Stimulated activated CD8-positive, alpha-beta memory T cell treated with anti-CD3 and anti-CD28 coated beads, Interleukin-15, amount 100 ng/mL, for 24 hours (primary cell): Measurements from ENCODE around the gene FGGY.
"Not testable (repeated sequence)": the region's sequence is repeated elsewhere in the genome, so short reads cannot be mapped to it uniquely, and the experiment has no call there.

Experiments
- DNase-seq: peaks from one replicate; pipeline ENCODE4 v3.0.0-alpha.2; 2020; ENCODE audit warnings: low read depth

Gene FGGY

DNA sequence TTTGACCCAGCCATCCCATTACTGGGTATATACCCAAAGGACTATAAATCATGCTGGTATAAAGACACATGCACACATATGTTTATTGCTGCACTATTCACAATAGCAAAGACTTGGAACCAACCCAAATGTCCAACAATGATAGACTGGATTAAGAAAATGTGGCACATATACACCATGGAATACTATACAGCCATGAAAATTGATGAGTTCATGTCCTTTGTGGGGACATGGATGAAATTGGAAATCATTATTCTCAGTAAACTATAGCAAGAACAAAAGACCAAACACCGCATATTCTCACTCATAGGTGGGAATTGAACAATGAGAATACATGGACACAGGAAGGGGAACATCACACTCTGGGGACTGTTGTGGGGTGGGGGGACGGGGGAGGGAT is 295.5 kb downstream of the FGGY start:
- not testable (repeated sequence) for DNase-seq

DNA sequence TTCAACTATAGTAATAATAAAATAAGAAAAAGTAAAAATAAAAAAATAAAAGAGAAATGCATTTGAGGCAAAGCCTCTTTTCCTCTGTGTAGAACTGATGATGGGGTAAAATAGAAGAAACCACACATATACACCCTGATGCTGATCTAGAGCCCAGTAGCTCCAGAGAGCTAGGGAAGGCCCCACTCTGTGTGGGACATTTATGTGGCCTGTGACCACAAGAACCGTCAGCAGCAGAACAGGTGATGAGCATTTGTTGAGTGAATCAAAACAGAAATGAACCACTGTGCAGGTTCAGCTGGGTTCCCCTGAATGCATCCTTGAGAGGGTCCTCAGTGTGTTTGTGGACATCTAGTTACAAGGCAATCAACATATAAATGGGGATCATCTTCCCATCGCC is 296.0 kb downstream of the FGGY start:
- DNase-seq = no peak

DNA sequence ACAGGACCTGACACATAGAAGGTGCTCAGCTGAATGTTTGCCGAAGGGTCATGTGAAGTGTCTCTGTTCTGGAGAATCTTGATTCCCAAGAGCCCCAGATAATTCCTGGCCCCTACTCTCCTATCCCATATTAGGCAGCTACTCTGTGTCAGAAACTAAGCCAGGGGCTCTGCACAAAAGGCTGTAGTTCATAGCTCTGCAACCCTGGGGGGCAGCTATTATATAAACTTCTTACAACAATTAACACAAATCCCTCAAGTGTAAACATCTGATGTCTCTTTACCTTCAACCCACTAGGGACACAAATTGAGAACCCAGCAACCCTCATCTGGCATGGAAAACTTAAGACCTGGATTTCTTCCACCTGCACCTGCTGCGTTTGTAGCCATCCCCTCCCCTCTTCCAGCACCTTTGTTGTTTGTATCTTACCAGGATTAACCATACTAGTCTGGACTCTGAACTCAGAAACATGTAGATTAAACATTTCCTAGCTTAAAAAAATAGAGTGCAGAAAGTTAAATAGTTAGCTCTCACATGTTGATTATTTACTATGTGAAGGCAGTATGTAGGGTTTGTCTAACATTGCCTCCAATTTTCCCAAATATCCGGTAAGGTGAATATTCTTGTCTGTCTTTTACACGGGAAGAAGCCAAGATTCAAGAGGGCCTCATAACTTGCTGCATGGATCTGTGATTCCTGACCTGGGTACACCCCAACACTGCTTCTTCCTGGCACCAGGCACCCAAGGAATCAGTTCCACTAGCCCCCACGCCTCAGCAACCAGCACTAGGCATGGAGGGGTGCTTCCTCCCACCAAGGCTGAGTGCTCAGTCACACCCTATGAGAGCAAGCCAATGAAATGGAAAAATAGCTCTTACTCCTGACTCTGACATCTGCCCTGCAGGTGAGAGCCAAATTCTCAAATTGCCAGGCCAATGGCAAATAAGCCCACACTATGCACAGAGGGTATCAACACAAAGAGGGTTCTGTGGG is 297.2 kb downstream of the FGGY start:
- no peak for DNase-seq

DNA sequence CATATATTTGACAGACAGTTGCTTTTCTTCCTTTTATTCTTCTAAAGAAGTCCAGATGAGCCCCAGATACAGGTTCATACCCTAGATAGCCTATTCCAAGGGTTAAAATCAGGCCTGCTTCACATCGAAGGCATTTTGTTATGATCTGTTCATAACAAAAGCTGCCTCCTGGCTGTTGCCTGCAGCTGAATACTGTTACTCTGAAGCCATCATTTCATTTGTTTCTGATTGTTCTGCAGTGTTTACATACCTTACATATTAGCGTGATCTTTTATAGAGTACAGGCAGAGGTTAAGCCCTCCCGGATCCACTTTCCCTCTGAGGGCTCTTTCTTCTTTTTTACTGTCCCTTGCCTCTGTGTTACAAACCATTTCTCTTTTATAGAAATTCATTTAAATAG is 298.9 kb downstream of the FGGY start:
- no peak for DNase-seq

DNA sequence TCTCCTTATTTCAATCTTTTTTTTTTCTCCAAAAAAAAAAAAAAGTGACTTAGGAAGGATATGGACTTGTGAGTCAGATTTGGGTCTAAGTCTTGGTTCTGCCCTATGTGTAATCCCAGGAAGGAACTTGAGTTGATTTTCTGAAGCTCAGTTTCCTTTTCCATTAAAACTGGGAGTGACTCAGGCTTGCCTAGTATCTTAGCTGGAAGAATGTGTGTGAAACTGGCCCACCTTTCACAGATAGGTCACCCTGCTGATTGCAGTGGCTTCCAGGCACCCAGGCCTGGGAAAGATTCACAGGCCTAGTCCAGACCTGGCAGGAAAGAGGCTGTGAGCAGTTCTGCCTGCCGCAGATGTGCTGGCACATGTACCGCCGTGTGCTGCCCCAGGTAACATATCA is 299.5 kb downstream of the FGGY start:
- no peak for DNase-seq

DNA sequence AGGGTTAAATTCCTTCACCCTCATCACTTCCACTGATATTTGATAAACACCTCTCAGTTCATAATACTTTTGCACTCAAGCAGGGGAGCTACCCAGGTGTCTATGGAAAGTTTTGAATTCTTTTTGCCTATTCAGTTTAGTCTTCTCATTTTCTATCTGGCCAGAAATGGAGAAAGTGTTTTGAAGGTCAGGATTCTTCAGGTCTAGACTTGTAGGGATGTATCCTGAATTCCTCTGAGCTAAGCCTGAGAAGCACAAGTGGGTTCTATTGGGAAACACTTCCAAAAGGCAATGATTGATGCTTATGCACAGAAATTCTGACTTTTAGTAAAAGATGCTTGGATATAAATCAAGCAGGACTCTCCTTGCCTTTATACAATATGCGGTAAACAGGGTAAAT is 300.1 kb downstream of the FGGY start:
- no peak for DNase-seq

DNA sequence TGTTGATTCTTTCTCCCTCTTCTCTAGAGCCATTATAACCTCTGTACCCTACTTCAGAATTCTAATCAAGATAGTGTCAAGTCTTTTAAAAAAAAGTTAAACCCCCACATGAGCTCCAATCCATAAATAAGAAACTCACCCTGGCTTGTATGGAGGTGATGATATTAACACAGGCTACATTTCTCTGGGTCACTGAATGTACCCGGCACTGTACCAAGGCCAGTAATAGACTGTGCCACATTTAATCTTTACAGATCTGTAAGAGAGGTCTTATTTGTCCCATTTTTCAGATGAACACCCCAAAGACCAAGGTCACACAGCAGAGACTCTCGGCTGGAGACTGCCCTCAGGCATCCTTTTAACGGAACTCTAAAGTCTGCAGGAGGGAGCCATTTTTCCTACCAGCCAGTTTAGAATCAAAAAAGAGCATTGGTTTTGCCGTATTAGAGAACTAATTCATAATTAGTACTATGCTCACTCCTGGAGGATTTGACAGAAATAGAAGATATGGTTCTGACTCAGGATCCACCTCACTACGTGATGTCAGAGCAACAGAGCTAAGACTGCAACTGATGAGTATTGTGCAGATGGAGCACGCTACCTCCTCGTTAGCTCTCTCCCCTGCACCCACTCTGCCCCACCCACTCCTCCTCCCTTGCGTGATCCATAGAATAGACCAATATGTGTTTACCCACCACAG is 300.7 kb downstream of the FGGY start:
- DNase-seq = no peak

DNA sequence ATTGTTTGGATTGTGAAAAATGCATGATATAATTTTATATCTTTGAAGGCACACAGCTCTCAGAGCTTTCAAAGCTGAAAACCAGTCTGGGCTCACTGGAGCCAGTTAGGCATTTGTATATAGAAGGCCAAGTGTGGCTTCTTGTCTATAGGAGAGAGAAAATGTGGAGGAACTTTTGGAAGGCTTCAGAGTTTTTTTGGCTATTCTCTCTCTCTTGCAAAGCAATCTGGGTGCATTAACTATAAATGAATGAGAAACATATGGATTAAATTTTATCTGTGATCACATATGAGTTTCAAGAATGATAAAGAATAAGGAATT is 301.2 kb downstream of the FGGY start:
- DNase-seq = no peak

DNA sequence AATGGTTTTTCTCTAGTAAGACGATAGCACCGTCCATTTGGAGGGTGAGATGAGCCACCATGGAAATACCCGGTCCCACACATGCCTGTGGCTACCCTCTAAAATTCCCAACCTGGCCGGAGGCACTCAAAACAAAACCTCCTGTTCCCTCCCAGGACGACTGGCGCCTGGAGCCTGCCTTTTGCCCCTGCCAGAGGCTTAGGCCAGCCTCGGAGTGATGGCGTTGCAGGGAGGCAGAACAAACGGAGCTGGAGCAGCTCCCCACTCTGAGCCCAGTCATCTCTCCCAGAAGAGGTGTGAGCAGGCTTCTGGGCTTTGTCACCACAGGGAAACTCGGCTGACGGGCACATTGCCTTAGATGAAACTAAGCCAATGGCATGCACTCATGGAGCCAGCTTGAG is 304.1 kb downstream of the FGGY start:
- no peak for DNase-seq

DNA sequence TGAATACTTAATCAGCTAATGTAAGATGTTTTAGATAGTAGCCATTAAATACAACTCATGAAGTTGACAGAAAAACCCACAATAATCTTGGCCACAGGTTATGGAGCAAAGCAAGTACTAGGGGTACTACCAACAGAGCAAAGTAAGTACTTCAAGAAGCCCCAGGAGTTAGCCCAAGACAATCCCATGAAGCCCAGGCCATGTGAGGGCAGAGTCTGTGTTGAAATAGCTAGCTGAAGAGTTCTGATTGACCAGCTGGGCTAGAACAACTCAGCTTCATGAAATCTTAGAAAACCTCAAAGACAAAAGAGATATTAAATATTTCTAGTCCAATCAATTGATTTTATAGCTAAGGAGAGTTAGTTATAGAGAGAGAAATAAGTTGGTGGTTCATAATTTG is 304.9 kb downstream of the FGGY start:
- DNase-seq = no peak

DNA sequence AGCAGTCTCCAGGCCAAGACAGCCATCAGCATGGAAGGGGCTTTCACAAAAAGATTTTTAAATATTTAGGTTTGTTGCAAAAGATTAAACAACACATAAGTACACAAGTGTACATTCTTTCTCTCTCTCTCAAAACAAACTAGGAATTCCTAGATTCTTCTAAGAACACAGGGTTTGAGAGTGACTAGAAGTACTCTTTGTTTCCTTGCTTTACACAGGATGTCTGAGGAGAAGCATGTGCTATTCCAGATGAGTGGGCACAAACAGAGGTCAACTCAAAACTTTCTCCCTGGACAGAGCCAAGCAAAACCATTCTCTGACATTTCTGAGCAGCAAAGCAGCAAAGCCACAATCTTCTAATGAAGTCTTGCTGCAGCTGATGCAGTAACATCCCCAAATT is 307.3 kb downstream of the FGGY start:
- no peak for DNase-seq

DNA sequence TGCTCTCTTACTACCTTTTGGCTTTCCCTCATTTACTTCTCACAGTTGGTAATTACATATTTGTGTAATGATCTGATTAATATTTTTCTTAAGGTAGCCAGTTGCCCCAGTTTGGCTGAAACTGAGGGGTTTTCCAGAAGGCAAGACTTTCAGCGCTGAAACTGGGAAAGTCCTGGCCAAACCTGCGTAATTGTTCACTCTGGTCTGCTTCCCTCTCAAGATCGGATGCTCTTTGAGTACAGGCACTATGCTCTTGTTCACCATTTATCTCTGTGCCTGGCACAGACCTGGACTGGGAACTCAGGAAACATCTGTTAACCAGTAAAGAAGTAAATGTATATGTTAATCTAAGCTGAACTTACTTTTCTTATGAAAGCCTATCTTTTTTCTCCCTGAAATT is 308.3 kb downstream of the FGGY start:
- no peak for DNase-seq

DNA sequence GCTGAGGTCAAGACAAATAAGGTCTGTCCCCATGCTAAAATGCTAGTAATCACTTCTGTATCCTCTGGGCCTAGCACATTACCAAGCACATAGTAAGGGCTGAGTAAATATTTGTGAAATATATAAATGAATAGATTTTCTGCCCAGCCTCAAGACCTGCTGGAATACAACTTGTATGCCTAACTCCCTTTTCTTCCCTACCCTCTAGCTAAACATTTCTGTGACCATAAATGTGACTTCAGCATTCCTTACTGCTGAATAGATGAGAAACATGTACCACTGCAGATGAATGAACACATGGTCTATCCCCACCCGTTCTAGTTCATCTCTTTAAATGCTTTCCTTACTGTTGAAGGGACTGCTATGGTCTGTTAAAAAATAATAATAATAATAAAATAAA is 308.9 kb downstream of the FGGY start:
- no peak for DNase-seq

DNA sequence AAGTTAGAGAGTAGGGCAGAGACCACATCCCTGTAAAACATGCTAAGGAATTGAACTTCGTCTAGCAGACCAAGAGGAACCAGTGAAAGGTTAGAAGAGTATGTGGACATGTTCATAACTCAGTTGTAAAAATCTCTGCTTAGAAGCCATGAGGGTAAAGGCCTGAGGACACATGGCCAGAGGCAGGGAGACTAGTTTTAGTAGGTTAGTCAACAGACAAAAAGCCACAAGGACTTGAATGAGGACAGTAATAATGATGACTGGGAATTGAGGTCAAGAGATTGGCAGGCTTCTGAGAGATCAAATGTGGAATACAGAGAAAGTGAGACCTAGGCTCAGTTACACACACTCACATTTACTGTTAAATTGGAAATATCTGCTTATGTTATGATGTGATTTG is 312.4 kb downstream of the FGGY start:
- no peak for DNase-seq

DNA sequence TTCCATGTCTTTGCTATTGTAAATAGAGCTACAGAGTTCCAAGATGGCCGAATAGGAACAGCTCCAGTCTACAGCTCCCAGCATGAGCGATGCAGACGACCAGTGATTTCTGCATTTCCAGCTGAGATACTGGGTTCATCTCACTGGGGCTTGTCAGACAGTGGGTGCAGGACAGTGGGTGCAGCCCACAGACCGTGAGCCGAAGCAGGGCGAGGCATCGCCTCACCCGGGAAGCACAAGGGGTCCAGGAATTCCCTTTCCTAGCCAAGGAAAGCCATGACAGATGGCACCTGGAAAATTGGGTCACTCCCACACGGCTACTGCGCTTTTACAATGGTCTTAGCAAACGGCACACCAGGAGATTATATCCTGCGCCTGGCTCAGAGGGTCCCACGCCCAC is 313.6 kb downstream of the FGGY start:
- not testable (repeated sequence) for DNase-seq

DNA sequence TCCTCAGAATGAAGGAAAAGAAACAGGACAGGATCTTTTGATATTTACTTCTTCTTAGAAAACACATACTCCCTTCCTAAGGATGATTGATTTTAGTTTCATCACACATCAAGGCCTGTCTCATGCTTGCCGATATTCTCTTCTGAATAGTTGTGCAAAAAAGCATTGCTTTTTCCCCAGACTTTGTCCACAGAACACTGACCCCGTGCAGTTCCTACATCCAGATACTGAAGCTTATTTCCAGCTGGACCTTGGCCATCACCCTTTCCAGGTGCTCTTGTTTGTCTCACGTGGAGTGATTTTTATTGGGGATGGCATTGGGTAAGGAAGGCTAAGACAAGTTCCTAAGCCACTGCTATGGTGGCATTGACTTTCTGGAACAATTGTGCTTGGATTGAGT is 320.5 kb downstream of the FGGY start:
- DNase-seq = no peak

DNA sequence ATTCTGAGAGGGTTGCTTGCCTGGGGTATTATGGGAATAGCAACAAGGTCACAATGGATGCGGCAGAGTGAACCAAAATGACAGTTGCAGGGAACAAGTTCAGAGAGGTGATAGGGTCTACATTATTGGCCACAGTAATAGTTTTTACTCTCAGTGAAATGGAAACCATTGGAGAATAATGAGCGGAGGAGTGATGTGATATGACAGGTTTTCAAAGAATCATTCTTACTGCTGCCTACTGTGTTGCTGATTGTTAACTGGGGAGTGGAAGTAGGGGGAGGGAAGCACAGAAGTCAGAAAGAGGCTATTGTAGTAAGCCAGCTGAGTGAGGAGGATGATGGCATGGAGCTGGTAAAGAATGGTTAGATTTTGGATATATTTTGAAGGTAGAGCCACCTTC is 322.7 kb downstream of the FGGY start:
- no peak for DNase-seq

DNA sequence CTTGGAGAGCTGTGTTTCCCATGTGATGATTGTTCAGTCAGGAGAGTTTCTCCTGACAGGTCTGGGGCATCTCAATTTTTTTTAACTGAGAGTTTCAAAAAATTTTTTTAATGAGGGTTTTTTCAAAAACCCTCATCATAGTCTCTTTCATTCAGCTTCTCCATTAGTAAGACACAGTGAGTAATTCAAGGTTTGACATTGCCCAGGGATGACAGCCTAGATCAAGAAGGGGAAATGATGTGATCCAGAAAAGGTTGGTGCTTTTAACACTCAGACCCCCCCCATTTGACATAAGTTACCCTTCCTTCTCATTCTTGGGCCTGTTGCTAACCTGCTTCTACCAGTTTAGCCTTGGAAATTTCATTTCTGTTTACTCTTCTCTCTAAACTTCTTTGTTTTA is 328.5 kb downstream of the FGGY start:
- DNase-seq = no peak

DNA sequence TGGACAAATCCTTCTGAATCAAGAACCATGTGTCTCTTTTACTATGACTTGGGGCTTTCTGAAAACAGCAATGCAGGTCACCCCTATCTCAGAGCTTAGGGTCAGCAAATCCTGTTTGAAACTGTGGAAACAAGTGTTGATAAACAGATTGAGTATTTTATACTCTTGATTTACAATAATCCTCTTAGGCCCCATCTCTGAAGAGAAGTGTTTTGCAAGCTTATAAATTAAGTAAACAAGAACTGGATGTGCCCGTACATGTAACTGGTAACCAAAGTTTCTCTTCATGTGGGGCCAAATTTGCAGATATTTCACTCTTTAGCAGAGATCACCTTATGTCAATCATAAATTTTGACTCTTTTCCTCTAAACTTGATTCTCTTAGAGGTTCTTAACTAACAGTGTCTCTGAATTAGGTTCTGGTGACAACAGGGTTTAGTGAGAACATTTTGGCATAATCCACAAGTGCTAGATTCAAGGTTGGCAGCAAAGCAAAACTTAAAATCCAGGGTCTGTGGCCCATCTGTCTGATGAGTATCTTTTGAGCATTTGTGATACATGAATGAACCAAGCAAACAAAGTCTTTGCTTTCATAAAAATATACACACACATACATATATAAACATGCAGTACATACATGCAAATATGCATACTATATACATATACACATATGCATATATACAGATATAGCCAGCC is 334.8 kb downstream of the FGGY start:
- DNase-seq = no peak

DNA sequence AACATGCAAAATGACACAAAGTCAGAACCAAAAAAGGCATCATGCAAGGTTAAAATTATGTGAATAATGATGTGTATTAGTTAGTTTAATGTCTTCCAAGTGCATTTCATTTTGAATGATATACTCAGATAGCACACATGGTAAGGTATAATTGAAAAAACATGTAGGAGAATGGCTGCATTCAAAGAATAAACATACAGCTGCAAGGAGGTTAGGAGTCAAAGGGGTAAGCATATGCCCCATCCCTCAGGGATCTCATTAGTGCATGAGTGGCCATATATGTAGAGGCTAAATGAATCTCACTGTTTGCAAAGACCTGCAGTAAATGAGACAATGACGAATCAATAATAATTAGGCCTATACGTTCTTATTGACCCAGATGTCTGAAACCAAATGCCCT is 338.2 kb downstream of the FGGY start:
- no peak for DNase-seq

DNA sequence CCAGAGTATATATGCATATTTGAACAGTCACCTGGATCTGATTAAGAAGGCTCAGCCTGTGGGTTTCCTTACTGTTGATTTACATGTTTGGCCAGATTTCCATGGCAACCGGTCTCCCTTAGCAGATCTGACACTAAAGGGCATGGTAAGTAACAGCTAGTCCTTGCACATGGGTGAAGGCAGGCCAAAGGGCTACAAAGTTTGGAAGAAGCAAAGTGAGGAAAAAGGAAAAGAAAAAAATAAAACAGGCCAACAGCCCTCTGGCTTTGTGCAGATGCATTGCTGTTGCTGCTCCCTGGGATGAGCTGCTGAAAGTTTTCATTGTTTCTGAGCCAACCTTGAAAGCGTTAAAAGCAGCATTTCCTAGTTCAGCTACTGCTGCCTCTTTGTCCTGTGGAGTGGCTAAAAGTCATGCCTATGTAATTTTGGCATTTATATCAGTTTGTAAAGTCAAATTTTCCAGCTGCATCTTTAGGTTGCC is 341.4 kb downstream of the FGGY start:
- DNase-seq = no peak

DNA sequence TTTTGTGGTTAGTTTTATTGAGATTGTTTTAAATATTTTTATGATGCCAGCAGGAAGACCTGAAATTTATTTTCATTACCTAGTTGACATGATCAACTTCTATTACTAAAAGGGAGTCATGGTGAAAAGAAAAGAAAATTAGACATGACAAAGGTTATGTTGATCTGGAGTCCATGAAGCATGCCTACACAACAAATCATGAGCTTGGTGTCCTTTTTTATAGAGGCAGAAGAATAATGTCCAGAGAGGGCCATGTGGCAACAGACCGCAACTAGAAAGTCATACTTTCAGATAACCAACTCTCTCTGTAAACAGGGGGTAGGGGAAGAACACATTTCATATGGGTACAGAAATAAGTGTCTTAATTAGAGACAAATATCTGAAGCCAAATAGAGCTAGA is 342.4 kb downstream of the FGGY start:
- no peak for DNase-seq

DNA sequence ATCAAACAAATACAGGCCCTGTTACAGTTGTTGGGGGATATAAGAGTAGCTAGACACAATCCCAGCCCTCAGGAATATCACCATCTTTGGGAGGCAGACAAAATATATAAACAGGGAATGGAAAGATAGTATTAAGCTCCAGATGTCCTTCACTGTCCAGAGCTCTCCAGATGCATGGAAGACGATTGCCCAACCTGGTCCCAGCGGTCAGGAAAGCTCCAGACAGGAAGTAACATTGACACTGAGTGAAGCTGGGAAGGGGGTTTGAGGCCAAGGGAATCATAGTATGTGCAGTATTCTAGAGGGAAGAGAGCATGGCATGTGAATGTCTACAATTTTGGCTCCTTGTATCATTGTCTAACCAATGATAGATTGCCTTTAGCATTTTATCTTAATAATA is 344.0 kb downstream of the FGGY start:
- DNase-seq = no peak
